Upper lobe of left lung (tissue), 4 donors: Measurements from ENCODE around the gene ARMC12.

Experiments used
- POLR2A ChIP-seq, 4 donors: fragments of 450-650 bp; IDR thresholded peaks; one replicate each; pipeline ENCODE4 v1.5.1; 2016 to 2017; ENCODE audit warnings: antibody characterized with exemption in 4 of 4, mild to moderate bottlenecking in 2 of 4
- POLR2AphosphoS5 ChIP-seq, 2 donors: sonication (generic); formaldehyde crosslinking; IDR thresholded peaks; one replicate each; pipeline ENCODE4 v1.5.1; 2017; ENCODE audit warnings: antibody characterized with exemption in 2 of 2
- TF ChIP-seq, protein P1 (sequence below), 6 experiments: fragments of 450-650 bp in 4 of 6; fragments of 200-600 bp in 2 of 6; sonication (generic) in 2 of 6; IDR thresholded peaks; one replicate each; pipeline ENCODE4 v1.5.1; 2016 to 2019; ENCODE audit warnings: antibody characterized with exemption in 6 of 6

- TF ChIP-seq, protein P1, sequence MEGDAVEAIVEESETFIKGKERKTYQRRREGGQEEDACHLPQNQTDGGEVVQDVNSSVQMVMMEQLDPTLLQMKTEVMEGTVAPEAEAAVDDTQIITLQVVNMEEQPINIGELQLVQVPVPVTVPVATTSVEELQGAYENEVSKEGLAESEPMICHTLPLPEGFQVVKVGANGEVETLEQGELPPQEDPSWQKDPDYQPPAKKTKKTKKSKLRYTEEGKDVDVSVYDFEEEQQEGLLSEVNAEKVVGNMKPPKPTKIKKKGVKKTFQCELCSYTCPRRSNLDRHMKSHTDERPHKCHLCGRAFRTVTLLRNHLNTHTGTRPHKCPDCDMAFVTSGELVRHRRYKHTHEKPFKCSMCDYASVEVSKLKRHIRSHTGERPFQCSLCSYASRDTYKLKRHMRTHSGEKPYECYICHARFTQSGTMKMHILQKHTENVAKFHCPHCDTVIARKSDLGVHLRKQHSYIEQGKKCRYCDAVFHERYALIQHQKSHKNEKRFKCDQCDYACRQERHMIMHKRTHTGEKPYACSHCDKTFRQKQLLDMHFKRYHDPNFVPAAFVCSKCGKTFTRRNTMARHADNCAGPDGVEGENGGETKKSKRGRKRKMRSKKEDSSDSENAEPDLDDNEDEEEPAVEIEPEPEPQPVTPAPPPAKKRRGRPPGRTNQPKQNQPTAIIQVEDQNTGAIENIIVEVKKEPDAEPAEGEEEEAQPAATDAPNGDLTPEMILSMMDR (IDR thresholded peaks at IDR 0.05) = no peak
- TF ChIP-seq POLR2AphosphoS5 (IDR thresholded peaks at IDR 0.05) (no peak), POLR2A (IDR thresholded peaks at IDR 0.05) (no peak)
Measured at GRCh38 chr6:35790683-35791082, 53.9 kb downstream of the ARMC12 start.
